IMR-90 (cell line): ENCODE data around the gene CRIM1. TPM values are rescaled to one million over a fixed set of nuclear protein-coding genes. Genes with fewer than 3 reads are reported as not detected.

Experiments used
- ATAC-seq: fragments of 200-7000 bp; cut with Tn5 transposase; 2 replicates; pipeline ENCODE4 v1.9.1; 2020; ENCODE audit warnings: low read depth, mild to moderate bottlenecking, moderate library complexity
- BruUV-seq: library from RNA; stranded (reverse); fragments of 400-500 nt; replicated peaks from 2 replicates; lab custom pipeline; 2021; lab: Mats Ljungman, UMichigan
- CTCF ChIA-PET: fragments of 300-600 bp; formaldehyde crosslinking; extraction: SDS; loops from one replicate; lab custom pipeline; 2021; ENCODE audit warnings: antibody characterized with exemption; lab: Yijun Ruan, JAX
- POLR2A ChIA-PET: fragments of 300-600 bp; sonication (Branson Sonifier 250); formaldehyde crosslinking; loops from one replicate; lab custom pipeline; 2022; ENCODE audit warnings: antibody characterized with exemption; ENCODE audit not compliant: unreplicated experiment; lab: Charles Lee
- DNase-seq: peaks from one replicate; pipeline ENCODE4 v3.0.0; 2013
- H2AFZ ChIP-seq: replicated peaks from 2 replicates; pipeline ENCODE3; 2013; ENCODE audit warnings: low read length, mild to moderate bottlenecking; ENCODE audit not compliant: poor library complexity
- H2AK5ac ChIP-seq: 2 replicates; pipeline ENCODE4 v1.6.1; 2013; ENCODE audit warnings: low read depth, low read length, inconsistent platforms
- H2AK9ac ChIP-seq: replicated peaks from 2 replicates; pipeline ENCODE3; 2013; ENCODE audit warnings: mild to moderate bottlenecking, low read depth, low read length, moderate library complexity; ENCODE audit not compliant: poor library complexity
- H2BK120ac ChIP-seq: 2 replicates; pipeline ENCODE4 v1.6.1; 2013; ENCODE audit warnings: low read depth, low read length, inconsistent platforms
- H2BK15ac ChIP-seq: 3 replicates; pipeline ENCODE4 v1.6.1; 2013; ENCODE audit warnings: low read depth, low read length, inconsistent platforms
- H2BK20ac ChIP-seq: 2 replicates; pipeline ENCODE4 v1.6.1; 2013; ENCODE audit warnings: low read depth, mild to moderate bottlenecking, inconsistent platforms, low read length, moderate library complexity
- H2BK5ac ChIP-seq: 2 replicates; pipeline ENCODE4 v1.6.1; 2013; ENCODE audit warnings: mild to moderate bottlenecking, low read depth, low read length, inconsistent platforms; ENCODE audit not compliant: poor library complexity, severe bottlenecking
- H3K14ac ChIP-seq: replicated peaks from 2 replicates; pipeline ENCODE4 v1.6.1; 2013; ENCODE audit warnings: low read depth, low read length, inconsistent platforms
- H3K18ac ChIP-seq: 2 replicates; pipeline ENCODE4 v1.6.1; 2013; ENCODE audit warnings: low read depth, low read length, control low read depth
- H3K23ac ChIP-seq: 2 replicates; pipeline ENCODE4 v1.6.1; 2013; ENCODE audit warnings: low read depth, low read length, inconsistent platforms
- H3K27ac ChIP-seq: 2 replicates; pipeline ENCODE4 v1.5.1; 2013; ENCODE audit warnings: mild to moderate bottlenecking, control low read depth, low read length; ENCODE audit not compliant: insufficient read depth
- H3K27me3 ChIP-seq: 2 replicates; pipeline ENCODE4 v1.6.1; 2013; ENCODE audit warnings: low read length; ENCODE audit not compliant: control insufficient read depth, insufficient read depth
- H3K36me3 ChIP-seq: 2 replicates; pipeline ENCODE4 v1.6.1; 2013; ENCODE audit warnings: low read length, mixed read lengths; ENCODE audit not compliant: control insufficient read depth, insufficient read depth
- H3K4ac ChIP-seq: 2 replicates; pipeline ENCODE4 v1.6.1; 2013; ENCODE audit warnings: low read depth, low read length, inconsistent platforms
- H3K4me1 ChIP-seq: 2 replicates; pipeline ENCODE4 v1.6.1; 2013; ENCODE audit warnings: low read length, mixed read lengths; ENCODE audit not compliant: control insufficient read depth, insufficient read depth
- H3K4me2 ChIP-seq: 2 replicates; pipeline ENCODE4 v1.6.1; 2013; ENCODE audit warnings: low read depth, mild to moderate bottlenecking, control low read depth, low read length, moderate library complexity
- H3K4me3 ChIP-seq: 2 replicates; pipeline ENCODE4 v1.5.1; 2013; ENCODE audit warnings: low read depth, mild to moderate bottlenecking, control low read depth, low read length, moderate library complexity; ENCODE audit not compliant: insufficient read depth
- H3K56ac ChIP-seq: 2 replicates; pipeline ENCODE4 v1.6.1; 2013; ENCODE audit warnings: low read length, inconsistent platforms; ENCODE audit not compliant: insufficient read depth; ENCODE audit errors: extremely low read depth
- H3K79me1 ChIP-seq, 2 experiments: 2 replicates each; pipeline ENCODE4 v1.6.1; 2013; ENCODE audit warnings: low read length in 2 of 2, inconsistent platforms in 1 of 2, low read depth in 1 of 2
- H3K9ac ChIP-seq: 2 replicates; pipeline ENCODE4 v1.6.1; 2013; ENCODE audit warnings: low read depth, low read length, control low read depth
- H3K9me1 ChIP-seq: 2 replicates; pipeline ENCODE4 v1.6.1; 2013; ENCODE audit warnings: low read length, inconsistent platforms; ENCODE audit not compliant: insufficient read depth
- H3K9me3 ChIP-seq: 2 replicates; pipeline ENCODE4 v1.6.1; 2013; ENCODE audit warnings: low read length; ENCODE audit not compliant: control insufficient read depth, insufficient read depth
- H4K20me1 ChIP-seq: 2 replicates; pipeline ENCODE4 v1.6.1; 2013; ENCODE audit warnings: low read length, inconsistent platforms; ENCODE audit not compliant: insufficient read depth
- H4K5ac ChIP-seq: 2 replicates; pipeline ENCODE4 v1.6.1; 2013; ENCODE audit warnings: mild to moderate bottlenecking, low read depth, low read length, control low read depth
- H4K8ac ChIP-seq, 2 experiments: 2 replicates each; pipeline ENCODE4 v1.6.1; 2013; ENCODE audit warnings: low read depth in 2 of 2, low read length in 2 of 2, control low read depth in 1 of 2, inconsistent platforms in 1 of 2
- H4K91ac ChIP-seq: 2 replicates; pipeline ENCODE4 v1.6.1; 2013; ENCODE audit warnings: low read depth, low read length, inconsistent platforms; ENCODE audit not compliant: insufficient read depth
- BHLHE40 ChIP-seq: fragments of 150-350 bp; IDR thresholded peaks from 2 replicates; pipeline ENCODE4 v1.6.1; 2016; ENCODE audit warnings: mild to moderate bottlenecking, low read depth, low read length
- CEBPB ChIP-seq: IDR thresholded peaks from 2 replicates; pipeline ENCODE4 v1.6.1; 2012; ENCODE audit warnings: low read depth, low read length, improper control_type of control experiment
- FOS ChIP-seq: fragments of 150-350 bp; IDR thresholded peaks from 2 replicates; pipeline ENCODE4 v1.6.1; 2016; ENCODE audit warnings: low read depth, low read length
- MAFK ChIP-seq: IDR thresholded peaks from 2 replicates; pipeline ENCODE4 v1.6.1; 2012; ENCODE audit warnings: low read depth, low read length, improper control_type of control experiment
- MAZ ChIP-seq: IDR thresholded peaks from 2 replicates; pipeline ENCODE4 v1.6.1; 2012; ENCODE audit warnings: low read depth, mild to moderate bottlenecking, low read length, improper control_type of control experiment, moderate library complexity, borderline replicate concordance
- MXI1 ChIP-seq: IDR thresholded peaks from 2 replicates; pipeline ENCODE4 v1.6.1; 2012; ENCODE audit warnings: low read depth, mild to moderate bottlenecking, low read length, moderate library complexity, borderline replicate concordance
- POLR2A ChIP-seq: IDR thresholded peaks from 2 replicates; pipeline ENCODE4 v1.6.1; 2012; ENCODE audit warnings: mild to moderate bottlenecking, low read depth, low read length
- RAD21 ChIP-seq: IDR thresholded peaks from 2 replicates; pipeline ENCODE4 v1.6.1; 2012; ENCODE audit warnings: low read length, improper control_type of control experiment
- SMC3 ChIP-seq: fragments of 150-350 bp; IDR thresholded peaks from 2 replicates; pipeline ENCODE4 v1.6.1; 2016; ENCODE audit warnings: low read depth, mild to moderate bottlenecking, antibody characterized with exemption, low read length, moderate library complexity
- USF2 ChIP-seq: fragments of 150-350 bp; IDR thresholded peaks from 2 replicates; pipeline ENCODE4 v1.6.1; 2017; ENCODE audit warnings: mild to moderate bottlenecking, antibody characterized with exemption, low read length, low read depth
- WGBS, 2 experiments: methylation state at CpG; one replicate each; pipeline versions ENCODE4 v1.1.5 to v1.1.7; 2013; ENCODE audit warnings: missing lambda C conversion rate in 2 of 2; ENCODE audit not compliant: insufficient read length in 1 of 2; ENCODE audit errors: extremely low coverage in 2 of 2; 5-methylcytosine and 5-hydroxymethylcytosine counted together
- dilution Hi-C: fragments of 300-500 bp; cut with HindIII; formaldehyde crosslinking; loops from one replicate; pipeline ENCODE4 v1.14.3; 2018; ENCODE audit warnings: low sequenced_read_pairs; ENCODE audit not compliant: unreplicated experiment
- in situ Hi-C: fragments of 300-500 bp; cut with MboI; formaldehyde crosslinking; loops from 3 replicates; pipeline ENCODE4 v1.14.3; 2019; ENCODE audit warnings: low sequenced_read_pairs, inconsistent platforms, mixed read lengths
- intact Hi-C: fragments of 100-400 bp; cut with micrococcal nuclease; formaldehyde crosslinking; loops from 2 replicates; pipeline ENCODE4 v1.10.0; 2022
- polyA plus RNA-seq, 3 experiments: library from polyadenylated mRNA; depleted of rRNA; stranded (reverse); fragments of >200 nt; gene quantifications; 2 replicates each; pipeline ENCODE4 v1.2.3, GENCODE V29; 2012; ENCODE audit warnings: low replicate concordance in 1 of 3
- total RNA-seq: library from RNA; depleted of rRNA; stranded (reverse); fragments of >200 nt; gene quantifications from 2 replicates; pipeline ENCODE4 v1.2.3, GENCODE V29; 2012
- TF ChIP-seq, protein P1 (sequence below): conservative IDR thresholded peaks from 2 replicates; pipeline ENCODE4 v1.5.1; 2012; ENCODE audit warnings: mild to moderate bottlenecking, low read depth, low read length, improper control_type of control experiment

The CRIM1 gene
- total and polyA plus RNA-seq, 2 of the 4 experiments (the other 2 are of a cell fraction), result 285 to 490 TPM

DNA sequence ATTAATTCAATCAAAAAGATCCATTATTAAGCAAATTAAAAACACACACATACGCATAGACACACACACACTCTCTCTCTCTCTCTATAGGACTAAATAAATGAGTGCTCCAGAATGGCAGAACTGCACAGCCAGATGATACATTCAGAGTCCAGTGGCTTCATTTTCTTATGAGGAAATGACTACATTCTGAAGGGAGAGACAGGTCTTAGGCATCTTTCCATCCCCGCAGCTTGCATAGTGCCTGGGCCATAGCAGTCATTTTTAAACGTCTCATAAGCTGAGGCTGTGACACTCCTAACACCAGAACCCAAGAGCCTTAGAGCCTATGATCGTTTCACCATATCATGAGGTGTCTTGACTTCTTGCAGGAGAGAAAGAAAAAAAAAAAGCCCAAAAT lies 211.3 kb downstream of the CRIM1 start:
- Histone ChIP-seq H3K27ac (no peak overlapping the region), H2BK15ac (peak overlapping the region; percentile 75; the same call in 2 of the 3 replicates), H2BK5ac (peak overlapping the region; percentile 17), H4K8ac (peak overlapping the region; percentile 18 to 26; a peak in 2 of 4 replicates), H3K9ac (no peak overlapping the region), H2BK20ac (peak overlapping the region; percentile 61; the same call in 1 of the 2 replicates), H2AFZ (no peak overlapping the region), H3K36me3 (peaks cover 10% of the 10 kb centered on the region), H3K27me3 (no peaks in the 10 kb centered on the region), H3K4me2 (no peak overlapping the region), H4K91ac (no peak overlapping the region), H3K18ac (no peak overlapping the region), H2AK9ac (no peak overlapping the region), H3K9me3 (no peaks in the 10 kb centered on the region), H2BK120ac (peak overlapping the region; percentile 36; the same call in 1 of the 2 replicates), H3K4me3 (no peak overlapping the region), H3K79me1 (peaks cover 28 to 49% of the 10 kb centered on the region in 2 experiments), H3K9me1 (peaks cover 13% of the 10 kb centered on the region), H3K23ac (no peak overlapping the region), H3K4ac (peak overlapping the region; percentile 72), H3K14ac (no peak overlapping the region), H4K5ac (no peak overlapping the region; the same call in 1 of the 2 replicates), H3K4me1 (peaks cover 17% of the 10 kb centered on the region), H4K20me1 (no peaks in the 10 kb centered on the region), H3K56ac (no peak overlapping the region), H2AK5ac (peak overlapping the region; percentile 71; the same call in 1 of the 2 replicates)
- dilution Hi-C loops (no loop called here), intact Hi-C loops (no loop called here), in situ Hi-C loops (no loop called here)
- ChIA-PET POLR2A (no interaction called here), CTCF (no interaction called here)
- no CpG with 5 or more reads among the region's 4 CpGs for WGBS, 2 experiments
- TF ChIP-seq SMC3 (no peak), FOS (no peak), MAFK (no peak), BHLHE40 (no peak), USF2 (no peak), MAZ (no peak), CEBPB (no peak), MXI1 (no peak), POLR2A (no peak), RAD21 (no peak)
- TF ChIP-seq, protein P1, sequence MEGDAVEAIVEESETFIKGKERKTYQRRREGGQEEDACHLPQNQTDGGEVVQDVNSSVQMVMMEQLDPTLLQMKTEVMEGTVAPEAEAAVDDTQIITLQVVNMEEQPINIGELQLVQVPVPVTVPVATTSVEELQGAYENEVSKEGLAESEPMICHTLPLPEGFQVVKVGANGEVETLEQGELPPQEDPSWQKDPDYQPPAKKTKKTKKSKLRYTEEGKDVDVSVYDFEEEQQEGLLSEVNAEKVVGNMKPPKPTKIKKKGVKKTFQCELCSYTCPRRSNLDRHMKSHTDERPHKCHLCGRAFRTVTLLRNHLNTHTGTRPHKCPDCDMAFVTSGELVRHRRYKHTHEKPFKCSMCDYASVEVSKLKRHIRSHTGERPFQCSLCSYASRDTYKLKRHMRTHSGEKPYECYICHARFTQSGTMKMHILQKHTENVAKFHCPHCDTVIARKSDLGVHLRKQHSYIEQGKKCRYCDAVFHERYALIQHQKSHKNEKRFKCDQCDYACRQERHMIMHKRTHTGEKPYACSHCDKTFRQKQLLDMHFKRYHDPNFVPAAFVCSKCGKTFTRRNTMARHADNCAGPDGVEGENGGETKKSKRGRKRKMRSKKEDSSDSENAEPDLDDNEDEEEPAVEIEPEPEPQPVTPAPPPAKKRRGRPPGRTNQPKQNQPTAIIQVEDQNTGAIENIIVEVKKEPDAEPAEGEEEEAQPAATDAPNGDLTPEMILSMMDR, result no peak
- ATAC-seq (no peak), DNase-seq (no peak)
- BruUV-seq, result no TSS peak
